ENCODE measurements around the gene FAAP20. TPM values are rescaled to one million over a fixed set of nuclear protein-coding genes. Genes with fewer than 3 reads are reported as not detected.

The FAAP20 gene
- total and polyA plus RNA-seq, 2 donors (not counting 3 experiments of a cell fraction or from before 2014, with no cell fraction given): 31.5 to 62.6 TPM

DNA sequence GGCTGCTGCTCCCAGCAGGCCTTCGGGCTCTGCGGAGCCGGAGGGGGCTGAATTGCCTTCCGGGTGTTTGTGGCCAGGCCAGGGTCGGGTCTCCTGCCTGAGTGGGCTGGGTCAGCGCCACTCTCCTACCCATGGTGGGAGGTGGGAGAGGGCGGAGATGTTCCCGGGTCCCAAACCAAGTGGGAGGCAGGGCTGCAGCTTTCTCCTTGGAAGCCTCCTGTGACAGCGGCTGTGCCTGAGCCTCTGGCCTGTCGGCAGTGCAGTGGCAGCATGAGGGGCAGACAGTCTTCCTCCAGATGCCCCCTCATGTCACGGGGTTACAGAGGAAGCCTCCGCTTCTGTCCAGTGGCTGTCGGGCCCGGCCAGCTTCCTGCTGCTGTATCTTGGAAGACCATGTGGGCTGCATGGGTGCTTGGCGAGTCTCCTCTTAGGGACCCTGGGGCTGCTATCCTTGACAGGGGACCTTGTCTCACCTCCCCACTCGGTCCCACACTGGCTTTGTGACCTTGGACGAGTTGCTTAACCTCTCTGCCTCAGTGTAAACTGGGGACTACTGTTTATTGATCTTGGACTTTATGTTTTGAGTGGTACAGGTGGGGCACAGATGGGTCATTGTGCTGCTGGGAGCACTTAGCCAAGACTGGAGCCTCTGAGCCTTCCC, 37.8 kb upstream of the FAAP20 start:
- dilution Hi-C loops (cut with MboI; ENCODE audit: extremely low pct_ligation_motif_present, low sequenced_read_pairs): no loop called here
- no peak overlapping the region for H2AFZ ChIP-seq (ENCODE audit: low read depth, low read length)

More for the DNA sequence above, 37.8 kb upstream of the FAAP20 start:
- Histone ChIP-seq H4K20me1 (replicated peaks; ENCODE audit: control insufficient read depth, extremely low read depth, insufficient read depth, low read length) (no peaks in the 10 kb centered on the region), H3K4me2 (ENCODE audit: insufficient read depth, low read length) (peak overlapping the region; percentile 66), H3K4me1 (ENCODE audit: control insufficient read depth, extremely low read depth, insufficient read depth, low read length) (peaks cover 40% of the 10 kb centered on the region), H3K9ac (replicated peaks; ENCODE audit: extremely low read depth, insufficient read depth, low read length) (peak overlapping the region; percentile 39), H3K36me3 (ENCODE audit: control insufficient read depth in 2 of 2, extremely low read depth in 1 of 2, insufficient read depth in 2 of 2, low read length in 2 of 2) (peaks cover 0 to 3% of the 10 kb centered on the region in 2 experiments), H3K27ac (ENCODE audit: insufficient read depth, low read depth, low read length) (peak overlapping the region; percentile 39), H3K9me3 (replicated peaks; ENCODE audit: control insufficient read depth, insufficient read depth, low read length) (no peaks in the 10 kb centered on the region), H3K27me3 (ENCODE audit: control insufficient read depth in 2 of 2, insufficient read depth in 2 of 2, low read length in 2 of 2) (no peaks in the 10 kb centered on the region), H3K9me1 (replicated peaks; ENCODE audit: control insufficient read depth, extremely low read depth, insufficient read depth, low read length) (no peaks in the 10 kb centered on the region), H3K4me3 (replicated peaks in 1 of 3; ENCODE audit: insufficient read depth in 1 of 3, low read depth in 1 of 3, low read length in 3 of 3) (peak overlapping the region; percentile 25 to 64 (median 42)), H3K79me2 (ENCODE audit: control insufficient read depth, insufficient read depth, low read length) (peaks cover 87% of the 10 kb centered on the region)
- BruUV-seq (replicated peaks): no TSS peak
- FAIRE-seq (no peak), DNase-seq (ENCODE audit: low read depth, low spot score) (no peak)
- POLR2A ChIA-PET: interaction anchor here (1.0 to 1.1 kb wide), 3 partner anchors 23 to 37 kb away, joined by 3 to 4 read pairs (median 3); no protein-coding TSS in a partner anchor
- intact Hi-C loops (cut with micrococcal nuclease): loop anchor here (1.0 to 2.0 kb wide), 5 partner anchors 28 to 82 kb away; no protein-coding TSS in a partner anchor
- CTCF ChIA-PET: interaction anchor here (0.8 to 5.4 kb wide), 7 partner anchors 18 to 149 kb away, joined by 3 to 51 read pairs (median 9); partner anchors contain the start of gene FAAP20
- no peak for TF ChIP-seq POLR2AphosphoS5 (IDR thresholded peaks at IDR 0.05; ENCODE audit: insufficient read depth, low read depth, low read length)
- TF ChIP-seq EZH2 (IDR thresholded peaks at IDR 0.05; ENCODE audit: borderline replicate concordance, low read depth, low read length, severe bottlenecking): no peak
- TF ChIP-seq POLR2A (IDR thresholded peaks at IDR 0.05; ENCODE audit: low read depth, low read length): no peak
- no peak for TF ChIP-seq MYC (IDR thresholded peaks at IDR 0.05; ENCODE audit: low read depth, low read length)
- TF ChIP-seq JUN (IDR thresholded peaks at IDR 0.05; ENCODE audit: borderline replicate concordance, insufficient read depth, insufficient read length, low read depth): no peak
- TF ChIP-seq FOS (IDR thresholded peaks at IDR 0.05; ENCODE audit: borderline replicate concordance, insufficient read depth, low read length): no peak
- TF ChIP-seq, protein P1, sequence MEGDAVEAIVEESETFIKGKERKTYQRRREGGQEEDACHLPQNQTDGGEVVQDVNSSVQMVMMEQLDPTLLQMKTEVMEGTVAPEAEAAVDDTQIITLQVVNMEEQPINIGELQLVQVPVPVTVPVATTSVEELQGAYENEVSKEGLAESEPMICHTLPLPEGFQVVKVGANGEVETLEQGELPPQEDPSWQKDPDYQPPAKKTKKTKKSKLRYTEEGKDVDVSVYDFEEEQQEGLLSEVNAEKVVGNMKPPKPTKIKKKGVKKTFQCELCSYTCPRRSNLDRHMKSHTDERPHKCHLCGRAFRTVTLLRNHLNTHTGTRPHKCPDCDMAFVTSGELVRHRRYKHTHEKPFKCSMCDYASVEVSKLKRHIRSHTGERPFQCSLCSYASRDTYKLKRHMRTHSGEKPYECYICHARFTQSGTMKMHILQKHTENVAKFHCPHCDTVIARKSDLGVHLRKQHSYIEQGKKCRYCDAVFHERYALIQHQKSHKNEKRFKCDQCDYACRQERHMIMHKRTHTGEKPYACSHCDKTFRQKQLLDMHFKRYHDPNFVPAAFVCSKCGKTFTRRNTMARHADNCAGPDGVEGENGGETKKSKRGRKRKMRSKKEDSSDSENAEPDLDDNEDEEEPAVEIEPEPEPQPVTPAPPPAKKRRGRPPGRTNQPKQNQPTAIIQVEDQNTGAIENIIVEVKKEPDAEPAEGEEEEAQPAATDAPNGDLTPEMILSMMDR (IDR thresholded peaks at IDR 0.05; ENCODE audit: extremely low read depth in 1 of 2, insufficient read depth in 1 of 2, low read depth in 1 of 2, low read length in 2 of 2): no peak
- no peak for TF ChIP-seq GATA2 (IDR thresholded peaks at IDR 0.05; ENCODE audit: insufficient read depth, insufficient read length, low read depth, low read length)
- TF ChIP-seq, protein P2, sequence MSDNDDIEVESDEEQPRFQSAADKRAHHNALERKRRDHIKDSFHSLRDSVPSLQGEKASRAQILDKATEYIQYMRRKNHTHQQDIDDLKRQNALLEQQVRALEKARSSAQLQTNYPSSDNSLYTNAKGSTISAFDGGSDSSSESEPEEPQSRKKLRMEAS (IDR thresholded peaks at IDR 0.05; ENCODE audit: insufficient read depth, insufficient read length): no peak
